ENCODE data around the gene WIPI1.
"Not testable (repeated sequence)": the region's sequence is repeated elsewhere in the genome, so short reads cannot be mapped to it uniquely, and the experiment has no call there.

WIPI1 gene

GRCh38 chr17:68457168-68457538 lies at the start of gene WIPI1:
TSS of gene WIPI1 (minus strand) at chr17:68457496. CDS start at chr17:68457421, 75 bp downstream.
- DNase-seq, result no peak

- peak; percentile 8 for DNase-seq
These were observed 48.7 kb upstream of the WIPI1 start for GRCh38 chr17:68505951-68506350.

DNA sequence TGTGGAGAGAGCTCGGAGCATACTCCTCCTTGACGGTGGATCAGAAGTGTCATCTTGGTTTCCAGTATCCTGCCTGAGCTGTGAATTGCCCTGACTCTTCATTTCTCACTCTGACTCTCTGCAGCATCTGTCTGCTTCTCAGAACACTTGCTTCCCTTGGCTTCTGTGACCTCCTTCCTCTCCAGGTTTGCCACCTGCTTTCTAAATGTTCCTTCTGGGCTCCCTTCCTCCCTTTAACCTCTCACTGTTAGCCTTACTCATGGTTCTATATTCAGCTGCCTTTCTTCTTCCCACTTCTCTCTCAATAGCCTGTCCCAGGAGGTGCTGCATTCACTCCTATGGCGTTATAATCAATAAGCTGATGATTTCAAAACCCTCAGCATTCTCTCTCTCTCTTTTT lies 43.8 kb upstream of the WIPI1 start:
- no peak for DNase-seq

DNA sequence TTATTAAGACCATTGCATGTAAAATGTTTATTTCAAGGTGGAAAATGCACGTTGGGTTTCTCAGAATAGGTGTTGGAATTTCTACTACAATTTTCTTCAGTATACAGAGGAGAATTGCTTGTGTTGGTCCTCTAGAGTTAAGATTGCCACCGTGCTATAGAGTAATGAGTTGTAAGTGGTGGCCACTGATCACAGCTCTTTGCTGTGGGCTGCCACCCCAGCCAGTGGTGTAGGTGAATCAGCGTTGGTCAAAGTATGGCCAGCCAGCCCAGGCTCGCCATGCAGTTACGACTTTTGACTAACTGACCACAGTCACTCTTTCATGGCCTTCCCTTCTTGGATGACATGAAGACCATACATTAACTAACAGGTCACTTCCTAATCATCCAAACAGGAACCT lies 42.3 kb upstream of the WIPI1 start:
- no peak for DNase-seq

DNA sequence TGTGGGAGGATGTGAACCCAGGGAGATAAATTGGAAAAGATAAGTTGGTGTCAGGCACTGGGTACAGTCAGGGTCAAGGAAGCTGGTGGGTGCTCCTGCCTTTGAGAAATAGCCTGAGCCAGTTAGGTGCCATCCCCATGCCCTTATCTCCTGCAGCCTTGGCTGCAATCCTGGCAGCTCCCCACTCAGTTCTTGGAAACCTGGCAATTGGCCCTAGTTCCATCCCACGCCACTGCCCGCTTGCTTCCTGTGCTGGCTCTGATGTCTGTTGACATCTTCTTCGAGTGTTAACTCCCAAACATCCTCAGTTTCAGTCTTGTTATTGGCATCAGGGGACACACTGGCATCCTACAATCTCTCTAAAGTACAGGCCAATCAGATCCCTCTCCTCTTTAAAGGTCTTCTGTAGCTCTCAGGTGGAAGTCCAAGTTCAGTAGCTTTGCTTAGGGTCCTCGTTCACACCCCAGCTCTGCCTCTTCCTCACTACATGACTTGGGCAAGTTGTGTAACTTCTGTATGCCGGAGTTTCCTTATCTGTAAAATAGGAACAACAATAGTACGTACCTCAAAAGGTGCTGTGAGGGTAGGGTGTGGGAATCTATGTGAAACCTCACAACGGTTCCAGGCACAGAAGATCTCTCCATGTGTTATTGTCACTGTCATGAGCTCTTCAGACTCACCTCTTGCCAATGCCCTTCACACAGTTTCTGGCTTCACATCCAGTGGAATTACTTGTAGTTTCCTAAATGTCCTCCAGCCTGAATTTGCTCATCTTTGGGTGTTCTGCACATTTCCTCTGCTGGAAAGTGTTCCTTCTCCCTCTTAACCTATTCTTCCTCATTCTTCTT lies 41.4 kb upstream of the WIPI1 start:
- no peak for DNase-seq

- DNase-seq, result no peak
These were observed 40.6 kb upstream of the WIPI1 start for GRCh38 chr17:68497885-68498319.

GRCh38 chr17:68495081-68495480 lies 37.8 kb upstream of the WIPI1 start:
- no peak for DNase-seq

- not testable (repeated sequence) for DNase-seq
These were observed 35.2 kb upstream of the WIPI1 start for GRCh38 chr17:68492394-68493054.

GRCh38 chr17:68491381-68492231 lies 34.3 kb upstream of the WIPI1 start:
- peak; percentile 12 for DNase-seq

GRCh38 chr17:68489919-68490318 lies 32.6 kb upstream of the WIPI1 start:
- DNase-seq, result no peak

GRCh38 chr17:68484458-68484857 lies 27.2 kb upstream of the WIPI1 start:
- no peak for DNase-seq

DNA sequence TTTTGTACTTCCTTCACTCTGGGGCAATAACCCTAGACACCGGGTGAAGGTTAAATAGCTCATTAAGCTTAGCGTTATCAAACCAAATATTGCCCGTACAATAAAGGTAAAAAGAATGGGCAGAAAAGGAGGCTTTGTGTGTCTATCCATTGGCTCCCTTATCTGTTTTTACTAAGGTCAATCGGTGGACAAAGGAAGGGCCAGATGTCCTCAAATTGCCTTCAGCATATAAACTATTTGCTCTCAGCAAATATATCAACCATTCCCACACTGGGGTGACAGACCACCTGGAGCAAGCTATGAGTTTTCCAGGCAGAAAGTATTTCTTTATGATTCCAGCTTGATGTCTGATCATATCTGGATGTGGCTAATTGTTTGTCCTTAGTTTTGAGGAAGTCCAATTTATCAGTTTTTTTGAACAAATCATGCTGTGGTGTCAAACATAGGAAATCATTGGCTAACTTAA lies 25.3 kb upstream of the WIPI1 start:
- no peak for DNase-seq

- no peak for DNase-seq
These were observed 23.6 kb upstream of the WIPI1 start for GRCh38 chr17:68480885-68481284.

- no peak for DNase-seq
These were observed 13.7 kb upstream of the WIPI1 start for GRCh38 chr17:68470961-68471360.

DNA sequence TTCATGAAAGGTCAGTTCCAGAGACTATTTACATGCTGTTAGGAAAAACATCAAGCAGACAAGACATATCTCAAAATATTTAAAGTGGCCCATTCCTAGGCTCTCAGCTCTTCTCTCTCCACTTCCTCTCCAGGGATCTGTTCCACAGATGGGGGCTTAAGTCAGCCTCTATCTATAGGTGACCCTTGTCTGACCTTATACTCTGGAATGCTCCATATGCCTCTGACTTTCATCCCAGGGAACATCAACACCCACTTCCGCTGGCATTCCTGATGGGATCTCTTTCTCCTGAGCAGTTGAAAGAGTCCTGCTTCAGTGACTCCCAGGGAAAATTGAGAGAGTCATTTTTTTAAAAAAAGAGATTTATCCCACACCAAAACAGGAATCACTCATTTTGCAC lies 11.5 kb upstream of the WIPI1 start:
- peak; percentile 73 for DNase-seq

DNA sequence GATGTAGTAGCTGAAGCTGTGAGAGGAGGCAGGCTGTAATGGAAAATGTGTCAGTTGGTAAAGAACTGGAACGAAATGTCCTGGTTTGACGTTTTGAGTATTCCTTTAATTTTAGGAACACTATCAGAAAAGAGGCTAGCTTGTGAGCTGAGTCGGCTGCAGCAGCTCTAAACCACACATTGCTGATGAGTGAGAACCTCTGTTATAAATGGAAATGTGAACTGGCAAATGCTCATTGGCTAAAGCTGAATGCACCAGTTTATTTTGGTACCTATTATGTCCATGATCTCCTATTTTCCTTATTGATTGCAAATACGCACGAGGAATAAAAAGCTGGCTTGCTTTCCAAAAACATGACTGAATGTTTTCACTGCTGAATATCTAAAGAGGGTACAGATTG lies 11.0 kb upstream of the WIPI1 start:
- no peak for DNase-seq

DNA sequence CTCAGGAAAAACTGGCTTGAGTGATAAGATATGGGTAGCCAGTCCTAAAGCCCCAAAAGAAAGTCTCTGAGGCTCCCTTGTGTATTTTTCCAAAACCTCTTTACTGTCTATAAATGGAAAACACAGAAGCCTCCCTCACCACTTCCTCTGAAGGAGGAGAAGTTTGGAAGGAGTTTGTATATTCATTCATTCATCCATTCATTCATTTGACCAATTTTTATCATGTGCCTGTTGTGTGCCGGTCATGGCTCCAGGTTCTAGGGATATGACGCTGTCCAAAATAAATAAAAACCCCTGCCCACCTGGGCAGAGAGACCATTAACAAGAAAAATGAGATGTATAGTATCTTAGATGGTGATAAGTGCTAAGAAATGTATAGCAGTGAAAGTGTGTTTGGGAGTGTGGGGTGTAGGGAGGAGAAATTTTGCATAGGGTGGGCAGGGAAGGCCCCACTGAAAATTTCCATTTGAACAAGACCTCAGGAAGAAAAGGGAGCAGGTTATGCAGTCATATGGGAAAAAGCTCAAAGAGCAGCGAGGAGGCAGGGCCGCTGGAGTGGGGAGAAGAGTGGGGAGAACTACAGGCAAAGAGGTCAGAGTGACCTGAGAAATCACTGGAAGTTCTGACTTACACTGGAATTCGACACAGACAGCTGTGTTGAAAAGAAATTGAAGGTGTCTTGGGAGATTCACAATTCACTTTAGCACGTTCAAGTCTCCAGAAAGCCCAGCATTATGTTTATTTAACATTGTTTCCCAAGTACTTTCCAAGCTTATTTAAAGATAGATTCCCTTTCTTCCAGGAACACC lies 6.1 kb upstream of the WIPI1 start:
- DNase-seq, result no peak

GRCh38 chr17:68462381-68463210 lies 5.3 kb upstream of the WIPI1 start:
- DNase-seq, result peak; percentile 97

- no peak for DNase-seq
These were observed 4.3 kb upstream of the WIPI1 start for GRCh38 chr17:68461589-68461988.

DNA sequence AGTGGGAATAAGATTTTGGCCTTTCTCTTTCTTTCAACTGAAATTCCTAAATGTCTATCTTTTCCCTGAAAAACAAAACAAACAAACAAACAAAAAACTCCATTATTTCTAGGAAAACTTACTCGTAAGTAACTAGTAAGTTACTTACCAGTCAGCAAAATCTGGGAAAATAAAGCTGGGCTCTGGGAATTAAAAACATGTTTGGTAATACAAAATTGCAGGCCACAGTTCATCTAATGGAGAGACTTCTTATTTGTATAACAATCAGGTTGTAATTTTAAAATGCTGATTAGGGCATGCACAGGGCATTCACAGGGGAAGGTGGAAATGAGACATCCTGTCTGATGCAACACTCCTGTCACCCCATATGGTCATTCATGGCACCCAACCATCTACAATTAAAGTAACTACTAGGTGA lies 3.8 kb upstream of the WIPI1 start:
- DNase-seq, result no peak

GRCh38 chr17:68460715-68461114 lies 3.4 kb upstream of the WIPI1 start:
- DNase-seq, result no peak

DNA sequence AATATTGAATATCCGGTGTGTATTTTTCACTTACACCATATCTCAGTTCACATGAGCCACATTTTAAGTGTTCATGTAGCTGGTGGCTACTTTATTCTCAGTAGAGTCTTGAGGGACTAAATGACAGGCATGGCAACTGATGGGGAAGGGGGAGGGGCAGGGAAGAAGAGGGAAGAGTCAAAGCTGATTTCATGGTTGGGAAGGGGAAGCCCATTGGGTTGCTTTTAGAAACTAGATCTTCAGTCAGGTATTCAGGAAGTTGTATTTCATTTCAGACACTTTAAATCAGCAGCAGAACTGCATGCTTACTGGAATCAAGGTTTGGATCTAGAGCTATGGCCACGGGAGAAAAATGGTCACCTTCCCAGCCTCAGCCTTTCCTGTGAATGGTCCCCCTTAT lies 2.9 kb upstream of the WIPI1 start:
- DNase-seq, result no peak

All from NCI-H82 (cell line).